Kidney (tissue), 14 donors: ENCODE data around the gene ZNF518A. TPM values are rescaled to one million over a fixed set of nuclear protein-coding genes. Genes with fewer than 3 reads are reported as not detected.

Source experiments
- DNase-seq, 5 donors: peaks; one replicate each; pipeline ENCODE4 v3.0.0-alpha.2; 2013 to 2020
- FAIRE-seq: peaks from 2 replicates; lab custom pipeline; 2012; peaks lifted over from hg19 to GRCh38; lab: Jason Lieb, UNC
- H3K27ac ChIP-seq, 2 donors: one replicate each; pipeline ENCODE4 v1.7.0; 2013; ENCODE audit warnings: low read depth in 2 of 2, low read length in 2 of 2, inconsistent platforms in 1 of 2
- H3K27me3 ChIP-seq: one replicate; pipeline ENCODE4 v1.7.1; 2013; ENCODE audit warnings: low read length, inconsistent platforms; ENCODE audit not compliant: control insufficient read depth, insufficient read depth
- H3K36me3 ChIP-seq, 3 donors: one replicate each; pipeline versions ENCODE4 v1.7.0 to v1.7.1; 2013; ENCODE audit warnings: low read length in 3 of 3, control low read depth in 1 of 3, inconsistent platforms in 1 of 3; ENCODE audit not compliant: insufficient read depth in 3 of 3, control insufficient read depth in 2 of 3
- H3K4me1 ChIP-seq, 3 donors: one replicate each; pipeline versions ENCODE4 v1.7.0 to v1.7.1; 2013; ENCODE audit warnings: low read length in 3 of 3, inconsistent platforms in 1 of 3, low read depth in 1 of 3; ENCODE audit not compliant: control insufficient read depth in 2 of 3, insufficient read depth in 2 of 3
- H3K4me3 ChIP-seq, 3 donors: one replicate each; pipeline versions ENCODE4 v1.7.0 to v1.8.1; 2013; ENCODE audit warnings: low read length in 3 of 3, control low read depth in 1 of 3, inconsistent platforms in 1 of 3
- H3K9ac ChIP-seq, 3 donors: one replicate each; pipeline versions ENCODE4 v1.7.0 to v1.7.1; 2013; ENCODE audit warnings: low read length in 3 of 3, control low read depth in 1 of 3, inconsistent platforms in 1 of 3
- H3K9me3 ChIP-seq, 3 donors: one replicate each; pipeline versions ENCODE4 v1.7.0 to v1.7.1; 2013; ENCODE audit warnings: low read length in 3 of 3, control low read depth in 1 of 3, inconsistent platforms in 1 of 3; ENCODE audit not compliant: control insufficient read depth in 2 of 3, insufficient read depth in 1 of 3
- intact Hi-C: fragments of 100-400 bp; cut with DNase I; formaldehyde crosslinking; loops from one replicate; pipeline ENCODE4 v1.11.1; 2022
- polyA plus RNA-seq: library from polyadenylated mRNA; stranded (reverse); fragments of 350-450 nt; fragmentation: Illumina TruSeq; extraction: RNeasy Lipid Tissue Mini Kit (QIAGEN cat#74804); gene quantifications from one replicate; pipeline ENCODE4 v1.2.3, GENCODE V29; 2014; ENCODE audit warnings: low read depth, low replicate concordance; ENCODE audit not compliant: insufficient read depth
- total RNA-seq: library from RNA; stranded (reverse); fragmentation: NEBNext Ultra II Directional; extraction: Animal tissue kit (Norgen Biotek cat#: 25700); gene quantifications from one replicate; pipeline ENCODE4 v1.2.1, GENCODE V29; 2021
- TF ChIP-seq, protein P1 (sequence below): IDR thresholded peaks from 3 replicates; pipeline ENCODE4 v1.5.1; 2012; ENCODE audit warnings: mild to moderate bottlenecking, moderate library complexity, borderline replicate concordance; ENCODE audit not compliant: insufficient read depth; ENCODE audit errors: extremely low read depth
- donor health status: control.
- donor health status: control.
- donor health status: control.
- donor health status: control.
- donor health status: control.
- donor health status: DM: yes; HTN: yes; CAD: no.
- donor health status: Normal renal cell carcinoma (clear cell type).

The ZNF518A gene
- total and polyA plus RNA-seq, 2 donors from 2014 or later, result 4.8 to 29.4 TPM

DNA sequence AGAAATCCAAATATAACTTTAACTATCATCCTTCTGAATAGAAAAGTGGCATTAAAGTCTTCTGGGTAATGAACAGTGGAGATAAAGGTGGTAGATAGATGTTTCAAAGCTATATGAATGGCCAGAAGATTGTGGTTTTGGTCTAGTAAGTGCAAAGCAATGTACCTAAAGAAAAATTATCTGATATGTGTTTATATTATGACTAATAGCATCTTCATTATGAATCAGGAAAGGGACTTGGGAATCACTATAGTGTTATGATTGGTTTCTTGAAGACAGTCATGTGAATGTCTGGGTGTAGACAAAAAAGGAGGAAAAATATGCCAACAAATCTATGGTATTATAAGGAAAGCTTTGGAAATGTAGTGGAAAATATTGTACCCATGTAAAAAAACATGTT lies 3.0 kb downstream of the ZNF518A start:
- DNase-seq (no peak), FAIRE-seq (no peak)
- H3K4me3 ChIP-seq, result no peak overlapping the region
- no peaks in the 10 kb centered on the region for H3K27me3 ChIP-seq
- H3K36me3 ChIP-seq, result peaks cover 4 to 26% (median 12%) of the 10 kb centered on the region in 3 donors
- H3K4me1 ChIP-seq, result peaks cover 0 to 8% (median 2%) of the 10 kb centered on the region in 3 donors
- no peak overlapping the region for H3K9ac ChIP-seq
- TF ChIP-seq, protein P1, sequence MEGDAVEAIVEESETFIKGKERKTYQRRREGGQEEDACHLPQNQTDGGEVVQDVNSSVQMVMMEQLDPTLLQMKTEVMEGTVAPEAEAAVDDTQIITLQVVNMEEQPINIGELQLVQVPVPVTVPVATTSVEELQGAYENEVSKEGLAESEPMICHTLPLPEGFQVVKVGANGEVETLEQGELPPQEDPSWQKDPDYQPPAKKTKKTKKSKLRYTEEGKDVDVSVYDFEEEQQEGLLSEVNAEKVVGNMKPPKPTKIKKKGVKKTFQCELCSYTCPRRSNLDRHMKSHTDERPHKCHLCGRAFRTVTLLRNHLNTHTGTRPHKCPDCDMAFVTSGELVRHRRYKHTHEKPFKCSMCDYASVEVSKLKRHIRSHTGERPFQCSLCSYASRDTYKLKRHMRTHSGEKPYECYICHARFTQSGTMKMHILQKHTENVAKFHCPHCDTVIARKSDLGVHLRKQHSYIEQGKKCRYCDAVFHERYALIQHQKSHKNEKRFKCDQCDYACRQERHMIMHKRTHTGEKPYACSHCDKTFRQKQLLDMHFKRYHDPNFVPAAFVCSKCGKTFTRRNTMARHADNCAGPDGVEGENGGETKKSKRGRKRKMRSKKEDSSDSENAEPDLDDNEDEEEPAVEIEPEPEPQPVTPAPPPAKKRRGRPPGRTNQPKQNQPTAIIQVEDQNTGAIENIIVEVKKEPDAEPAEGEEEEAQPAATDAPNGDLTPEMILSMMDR, result no peak
- intact Hi-C loops, result no loop called here
- no peak overlapping the region for H3K27ac ChIP-seq
- peaks cover 0 to 9% (median 2%) of the 10 kb centered on the region in 3 donors for H3K9me3 ChIP-seq

DNA sequence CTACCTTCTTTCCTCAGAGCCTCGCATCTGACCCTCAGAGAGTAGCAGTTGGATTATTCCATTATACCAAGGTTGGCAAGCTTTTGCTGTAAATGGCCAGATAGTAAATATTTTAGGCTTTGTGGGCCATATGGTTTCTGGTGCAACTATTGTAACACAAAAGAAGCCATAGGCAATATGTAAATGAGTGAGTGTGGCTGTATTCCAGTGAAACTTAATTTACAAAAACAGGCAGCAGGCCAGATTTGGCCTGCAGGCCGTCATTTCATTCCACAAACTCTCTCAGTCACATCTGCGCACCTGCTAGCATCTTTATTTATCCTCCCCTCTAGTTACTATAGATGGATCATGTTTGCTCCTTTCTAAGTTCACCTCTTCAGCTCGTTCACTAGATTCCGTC lies 6.7 kb downstream of the ZNF518A start:
- Histone ChIP-seq H3K36me3 (peaks cover 4 to 28% (median 12%) of the 10 kb centered on the region in 3 donors), H3K4me3 (no peak overlapping the region), H3K9ac (no peak overlapping the region), H3K4me1 (no peaks in the 10 kb centered on the region), H3K27ac (no peak overlapping the region), H3K9me3 (no peaks in the 10 kb centered on the region), H3K27me3 (no peaks in the 10 kb centered on the region)
- TF ChIP-seq, protein P1, result no peak
- no peak for DNase-seq
- intact Hi-C loops, result no loop called here
- FAIRE-seq, result no peak

DNA sequence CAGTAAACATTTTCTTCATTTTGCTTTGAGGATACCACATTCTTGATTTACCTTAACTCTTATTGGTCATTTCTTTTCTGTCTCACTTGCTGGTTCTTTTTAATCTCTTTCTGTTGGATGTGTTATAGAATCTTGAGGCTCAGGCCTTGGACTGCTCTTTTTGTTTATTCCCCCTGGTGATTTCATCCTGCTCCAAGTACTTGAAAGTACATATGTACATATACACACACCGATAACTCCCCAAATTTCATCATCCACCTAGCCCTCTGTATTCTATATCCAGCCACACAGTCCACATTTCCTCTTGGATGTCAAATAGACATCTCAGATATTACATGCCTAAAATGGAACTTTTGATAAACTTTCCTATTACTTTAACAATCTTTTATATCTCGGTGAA lies 7.5 kb downstream of the ZNF518A start:
- H3K4me3 ChIP-seq, result no peak overlapping the region
- H3K27me3 ChIP-seq, result no peaks in the 10 kb centered on the region
- H3K36me3 ChIP-seq, result peaks cover 4 to 30% (median 12%) of the 10 kb centered on the region in 3 donors
- TF ChIP-seq, protein P1, result no peak
- no peak overlapping the region for H3K27ac ChIP-seq
- intact Hi-C loops, result no loop called here
- no peak for FAIRE-seq
- H3K9me3 ChIP-seq, result no peaks in the 10 kb centered on the region
- no peaks in the 10 kb centered on the region for H3K4me1 ChIP-seq
- no peak overlapping the region for H3K9ac ChIP-seq
- DNase-seq, result no peak

DNA sequence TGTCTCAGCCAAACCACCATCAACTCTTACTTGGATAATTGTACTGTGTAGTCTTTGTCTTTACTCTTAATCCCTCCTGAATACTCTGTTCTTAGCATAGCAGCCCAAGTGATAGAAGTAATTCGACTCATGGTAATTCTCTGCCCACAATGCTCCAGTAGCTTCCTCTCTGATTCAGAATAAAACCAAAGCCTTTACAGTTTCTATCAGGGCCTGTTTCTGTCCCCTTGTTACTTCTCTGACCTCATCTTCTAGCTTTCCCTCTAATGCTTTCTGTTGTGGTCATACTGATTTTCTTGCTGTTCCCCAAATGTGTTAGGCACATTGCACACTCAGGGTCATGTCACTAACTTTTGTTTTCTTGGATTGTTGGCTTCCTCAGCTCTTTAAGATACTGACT lies 8.0 kb downstream of the ZNF518A start:
- no peaks in the 10 kb centered on the region for H3K4me1 ChIP-seq
- H3K4me3 ChIP-seq, result no peak overlapping the region
- FAIRE-seq (no peak), DNase-seq (no peak)
- intact Hi-C loops, result no loop called here
- TF ChIP-seq, protein P1, result no peak
- no peaks in the 10 kb centered on the region for H3K9me3 ChIP-seq
- no peak overlapping the region for H3K27ac ChIP-seq
- H3K9ac ChIP-seq, result no peak overlapping the region
- no peaks in the 10 kb centered on the region for H3K27me3 ChIP-seq
- peaks cover 4 to 29% (median 12%) of the 10 kb centered on the region in 3 donors for H3K36me3 ChIP-seq
